RWPE2 (cell line): ENCODE measurements around the gene R3HDM4.

Experiments
- ATAC-seq: fragments of 200-7000 bp; cut with Tn5 transposase; 3 replicates; pipeline ENCODE4 v1.9.1; 2021; ENCODE audit warnings: low read depth
- DNase-seq: peaks from one replicate; pipeline ENCODE4 v3.0.0-alpha.2; 2020; ENCODE audit warnings: low spot score
- H3K27ac ChIP-seq: fragments of 450-650 bp; 2 replicates; pipeline ENCODE4 v1.5.1; 2017; ENCODE audit warnings: mild to moderate bottlenecking; ENCODE audit not compliant: poor library complexity, severe bottlenecking
- H3K27me3 ChIP-seq: fragments of 250-450 bp; sonication (Bioruptor Pico); 2 replicates; pipeline ENCODE4 v1.5.1; 2021; ENCODE audit warnings: mild to moderate bottlenecking, moderate library complexity; ENCODE audit not compliant: insufficient read depth, poor library complexity, severe bottlenecking
- H3K36me3 ChIP-seq: fragments of 250-450 bp; sonication (Bioruptor Pico); 2 replicates; pipeline ENCODE4 v1.5.1; 2020; ENCODE audit warnings: low read depth, mild to moderate bottlenecking, moderate library complexity
- H3K4me1 ChIP-seq: fragments of 250-450 bp; sonication (Bioruptor Pico); 2 replicates; pipeline ENCODE4 v1.5.1; 2021; ENCODE audit warnings: mild to moderate bottlenecking, moderate library complexity; ENCODE audit not compliant: insufficient read depth, poor library complexity, severe bottlenecking
- H3K4me3 ChIP-seq: fragments of 250-450 bp; sonication (Bioruptor Pico); 2 replicates; pipeline ENCODE4 v1.5.1; 2021; ENCODE audit warnings: mild to moderate bottlenecking, moderate library complexity; ENCODE audit not compliant: severe bottlenecking
- H3K9me3 ChIP-seq: fragments of 250-450 bp; sonication (Bioruptor Pico); 2 replicates; pipeline ENCODE4 v1.5.1; 2021; ENCODE audit warnings: mild to moderate bottlenecking, moderate library complexity; ENCODE audit not compliant: severe bottlenecking
- TF ChIP-seq, protein P1 (sequence below): fragments of 450-650 bp; IDR thresholded peaks from one replicate; pipeline ENCODE4 v1.5.1; 2017; ENCODE audit warnings: mild to moderate bottlenecking, moderate library complexity; ENCODE audit not compliant: poor library complexity, severe bottlenecking

Gene R3HDM4

DNA sequence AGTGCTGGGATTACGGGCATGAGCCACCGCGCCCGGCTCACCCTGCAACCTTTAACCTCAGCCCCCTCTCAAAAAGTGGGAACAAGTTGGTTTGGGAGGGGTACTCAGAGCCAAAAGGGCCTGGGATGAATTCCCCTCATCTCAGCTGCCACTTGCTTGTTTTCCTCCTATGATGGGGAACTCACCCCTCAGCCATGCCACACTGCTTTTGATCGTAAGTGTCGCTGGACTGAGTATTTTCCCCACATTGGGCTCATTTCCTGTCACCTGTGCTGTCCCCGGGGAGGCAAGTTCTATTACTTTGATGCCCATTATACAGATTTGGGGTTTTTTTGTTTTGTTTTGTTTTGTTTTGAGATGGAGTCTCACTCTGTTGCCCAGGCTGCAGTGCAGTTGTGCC lies 6.5 kb downstream of the R3HDM4 start:
- H3K27ac ChIP-seq = no peak overlapping the region
- H3K36me3 ChIP-seq = peaks cover 32% of the 10 kb centered on the region
- H3K27me3 ChIP-seq = no peaks in the 10 kb centered on the region
- no peak for DNase-seq
- TF ChIP-seq, protein P1, sequence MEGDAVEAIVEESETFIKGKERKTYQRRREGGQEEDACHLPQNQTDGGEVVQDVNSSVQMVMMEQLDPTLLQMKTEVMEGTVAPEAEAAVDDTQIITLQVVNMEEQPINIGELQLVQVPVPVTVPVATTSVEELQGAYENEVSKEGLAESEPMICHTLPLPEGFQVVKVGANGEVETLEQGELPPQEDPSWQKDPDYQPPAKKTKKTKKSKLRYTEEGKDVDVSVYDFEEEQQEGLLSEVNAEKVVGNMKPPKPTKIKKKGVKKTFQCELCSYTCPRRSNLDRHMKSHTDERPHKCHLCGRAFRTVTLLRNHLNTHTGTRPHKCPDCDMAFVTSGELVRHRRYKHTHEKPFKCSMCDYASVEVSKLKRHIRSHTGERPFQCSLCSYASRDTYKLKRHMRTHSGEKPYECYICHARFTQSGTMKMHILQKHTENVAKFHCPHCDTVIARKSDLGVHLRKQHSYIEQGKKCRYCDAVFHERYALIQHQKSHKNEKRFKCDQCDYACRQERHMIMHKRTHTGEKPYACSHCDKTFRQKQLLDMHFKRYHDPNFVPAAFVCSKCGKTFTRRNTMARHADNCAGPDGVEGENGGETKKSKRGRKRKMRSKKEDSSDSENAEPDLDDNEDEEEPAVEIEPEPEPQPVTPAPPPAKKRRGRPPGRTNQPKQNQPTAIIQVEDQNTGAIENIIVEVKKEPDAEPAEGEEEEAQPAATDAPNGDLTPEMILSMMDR = no peak
- H3K9me3 ChIP-seq = no peaks in the 10 kb centered on the region
- no peak for ATAC-seq
- H3K4me3 ChIP-seq = no peak overlapping the region
- peaks cover 10% of the 10 kb centered on the region for H3K4me1 ChIP-seq

DNA sequence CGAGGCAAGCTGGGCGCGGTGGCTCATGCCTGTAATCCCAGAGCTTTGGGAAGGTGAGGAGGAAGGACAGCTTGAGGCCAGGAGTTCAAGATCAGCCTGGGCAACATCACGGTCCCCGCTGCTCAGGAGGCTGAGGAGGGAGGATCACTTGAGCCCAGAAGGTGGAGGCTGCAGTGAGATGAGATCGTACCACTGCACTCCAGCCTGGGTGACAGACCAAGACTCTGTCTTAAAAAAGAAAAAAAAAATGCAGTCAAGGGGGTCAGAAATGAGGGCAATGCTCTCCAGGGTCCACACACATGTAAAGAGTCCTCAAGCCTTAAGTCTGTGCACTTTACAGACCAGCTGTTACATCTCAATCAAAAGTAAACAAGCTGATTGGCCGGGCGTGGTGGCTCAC lies 8.5 kb downstream of the R3HDM4 start:
- Histone ChIP-seq H3K9me3 (no peaks in the 10 kb centered on the region), H3K27me3 (no peaks in the 10 kb centered on the region), H3K4me3 (no peak overlapping the region), H3K4me1 (peaks cover 10% of the 10 kb centered on the region), H3K27ac (no peak overlapping the region), H3K36me3 (peaks cover 24% of the 10 kb centered on the region)
- TF ChIP-seq, protein P1 = no peak
- DNase-seq (no peak), ATAC-seq (no peak)

DNA sequence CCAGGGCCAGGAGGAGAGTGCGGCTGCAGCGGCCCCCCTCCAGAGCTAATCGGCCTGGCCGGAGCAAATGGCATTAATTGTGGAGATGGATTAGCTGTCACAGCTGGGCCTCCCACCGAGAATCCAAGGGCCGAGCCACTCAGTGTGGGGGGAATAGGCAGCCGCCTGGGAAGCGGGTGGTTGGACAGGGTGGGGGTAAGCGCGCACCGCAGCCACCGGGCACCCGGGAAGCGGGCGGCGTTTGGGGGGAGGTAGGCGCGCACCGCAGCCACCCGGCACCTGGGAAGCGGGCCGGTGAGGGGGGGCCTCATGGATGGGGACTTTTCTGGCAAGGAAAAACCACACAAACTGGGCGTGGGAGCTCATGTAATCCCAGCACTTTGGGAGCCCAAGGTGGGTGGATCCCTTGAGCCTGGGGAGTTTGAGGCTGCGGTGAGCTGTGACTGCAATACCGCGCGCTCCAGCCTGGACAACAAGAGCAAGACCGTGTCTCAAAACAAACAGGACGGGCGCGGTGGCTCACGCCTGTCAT lies 9.7 kb downstream of the R3HDM4 start:
- ATAC-seq = no peak
- peaks cover 31% of the 10 kb centered on the region for H3K36me3 ChIP-seq
- no peak overlapping the region for H3K27ac ChIP-seq

DNA sequence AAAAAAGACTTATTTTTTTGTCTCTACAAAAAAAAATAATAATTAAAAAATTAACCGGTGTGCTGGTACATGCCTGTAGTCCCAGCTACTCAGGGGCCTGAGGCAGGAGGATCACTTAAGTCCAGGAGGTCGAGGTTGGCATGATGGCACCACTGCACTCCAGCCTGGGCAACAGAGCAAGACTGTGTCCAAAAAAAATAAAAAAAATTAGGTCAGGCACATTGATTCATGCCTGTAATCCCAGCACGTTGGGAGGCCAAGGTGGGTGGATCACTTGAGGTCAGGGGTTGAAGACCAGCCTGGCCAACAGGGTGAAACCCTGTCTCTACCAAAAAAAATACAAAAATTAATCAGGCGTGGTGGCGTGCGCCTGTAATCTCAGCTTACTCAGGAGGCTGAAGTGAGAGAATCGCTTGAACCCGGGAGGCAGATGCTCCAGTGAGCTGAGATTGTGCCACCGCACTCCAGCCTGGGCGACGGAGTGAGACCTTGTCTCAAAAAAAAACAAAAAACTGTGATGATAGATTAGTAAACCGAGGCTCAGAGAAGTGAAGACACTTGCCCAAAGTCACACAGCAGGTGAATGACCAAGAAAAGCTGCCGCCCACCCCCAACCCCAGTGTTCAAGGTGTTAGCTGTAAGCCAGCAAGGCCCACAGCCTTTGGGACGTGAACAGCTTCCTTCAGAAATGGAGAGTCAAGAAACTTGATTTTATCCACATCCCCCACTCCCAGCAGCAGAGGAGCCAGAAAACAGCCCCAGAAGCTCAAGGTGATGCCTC lies 10.4 kb downstream of the R3HDM4 start:
- H3K27me3 ChIP-seq = no peaks in the 10 kb centered on the region
- H3K4me1 ChIP-seq = no peaks in the 10 kb centered on the region
- H3K27ac ChIP-seq = no peak overlapping the region
- no peak for ATAC-seq
- no peak for DNase-seq
- TF ChIP-seq, protein P1 = no peak
- H3K9me3 ChIP-seq = no peaks in the 10 kb centered on the region
- H3K4me3 ChIP-seq = no peak overlapping the region
- peaks cover 25% of the 10 kb centered on the region for H3K36me3 ChIP-seq

More for the DNA sequence above, 9.7 kb downstream of the R3HDM4 start:
- H3K4me3 ChIP-seq = no peak overlapping the region
- H3K9me3 ChIP-seq = no peaks in the 10 kb centered on the region
- H3K27me3 ChIP-seq = no peaks in the 10 kb centered on the region
- no peaks in the 10 kb centered on the region for H3K4me1 ChIP-seq
- DNase-seq = peak; percentile 45
- TF ChIP-seq, protein P1 = no peak

DNA sequence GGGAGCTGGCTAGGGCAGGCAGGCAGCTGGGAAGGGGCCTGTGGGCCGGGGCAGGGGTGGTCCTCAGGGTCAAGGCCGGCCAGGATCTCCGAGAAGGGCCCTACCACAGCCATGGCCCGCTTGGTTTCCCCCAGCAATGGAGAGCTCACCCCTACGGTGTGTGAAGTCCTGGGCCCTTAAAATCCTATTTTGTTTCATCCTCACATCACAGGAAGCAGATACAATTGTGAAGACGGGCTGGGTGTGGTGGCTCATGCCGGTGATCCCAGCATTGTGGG lies 11.0 kb downstream of the R3HDM4 start:
- TF ChIP-seq, protein P1 = no peak
- no peaks in the 10 kb centered on the region for H3K4me1 ChIP-seq
- no peaks in the 10 kb centered on the region for H3K9me3 ChIP-seq
- H3K27ac ChIP-seq = no peak overlapping the region
- no peak for ATAC-seq
- H3K36me3 ChIP-seq = peaks cover 25% of the 10 kb centered on the region
- H3K27me3 ChIP-seq = no peaks in the 10 kb centered on the region
- DNase-seq = peak; percentile 41
- H3K4me3 ChIP-seq = no peak overlapping the region
